HuH-7.5 (cell line): ENCODE results near the gene VN1R5.
"Not testable (repeated sequence)": the region's sequence is repeated elsewhere in the genome, so short reads cannot be mapped to it uniquely, and the experiment has no call there.

Experiments
- DNase-seq: peaks from one replicate; pipeline ENCODE4 v3.0.0; 2011; ENCODE audit warnings: low spot score

Gene VN1R5

GRCh38 chr1:247255772-247256171 is at the start of gene VN1R5:
VN1R5 (plus strand) TSS chr1:247256072.
- DNase-seq = not testable (repeated sequence)

- no peak for DNase-seq
Measured at GRCh38 chr1:247209396-247209795, 46.5 kb upstream of the VN1R5 start.

- DNase-seq = no peak
Measured at GRCh38 chr1:247210062-247210375, 45.9 kb upstream of the VN1R5 start.

- peak; percentile 91 for DNase-seq
Measured at GRCh38 chr1:247210376-247211117, 45.3 kb upstream of the VN1R5 start.

- DNase-seq = no peak
Measured at GRCh38 chr1:247211339-247211738, 44.5 kb upstream of the VN1R5 start.

- no peak for DNase-seq
Measured at GRCh38 chr1:247212012-247212411, 43.9 kb upstream of the VN1R5 start.

GRCh38 chr1:247212627-247213617 is 43.0 kb upstream of the VN1R5 start:
- DNase-seq = no peak

GRCh38 chr1:247216261-247216660 is 39.6 kb upstream of the VN1R5 start:
- DNase-seq = no peak

- DNase-seq = no peak
Measured at GRCh38 chr1:247218121-247218651, 37.7 kb upstream of the VN1R5 start.

GRCh38 chr1:247220280-247220679 is 35.6 kb upstream of the VN1R5 start:
- DNase-seq = not testable (repeated sequence)

- DNase-seq = no peak
Measured at GRCh38 chr1:247222840-247223239, 33.0 kb upstream of the VN1R5 start.

GRCh38 chr1:247224822-247225221 is 31.1 kb upstream of the VN1R5 start:
- DNase-seq = no peak

- no peak for DNase-seq
Measured at GRCh38 chr1:247228133-247228532, 27.7 kb upstream of the VN1R5 start.

GRCh38 chr1:247241691-247242090 is 14.2 kb upstream of the VN1R5 start:
- DNase-seq = no peak

- DNase-seq = no peak
Measured at GRCh38 chr1:247243524-247244137, 12.2 kb upstream of the VN1R5 start.

GRCh38 chr1:247246325-247247115 is 9.4 kb upstream of the VN1R5 start:
- DNase-seq = no peak

- DNase-seq = no peak
Measured at GRCh38 chr1:247247568-247247967, 8.3 kb upstream of the VN1R5 start.

- no peak for DNase-seq
Measured at GRCh38 chr1:247266053-247266452, 10.2 kb downstream of the VN1R5 start.

GRCh38 chr1:247268390-247269045 is 12.6 kb downstream of the VN1R5 start:
- no peak for DNase-seq

GRCh38 chr1:247269133-247269532 is 13.3 kb downstream of the VN1R5 start:
- DNase-seq = no peak

- no peak for DNase-seq
Measured at GRCh38 chr1:247270003-247270402, 14.1 kb downstream of the VN1R5 start.
